Caco-2 (cell line): Measurements from ENCODE around the gene UBA3. TPM values are rescaled to one million over a fixed set of nuclear protein-coding genes. Genes with fewer than 3 reads are reported as not detected.

ENCODE experiments used
- BruUV-seq: library from RNA; stranded (reverse); fragments of 400-500 nt; replicated peaks from 2 replicates; lab custom pipeline; 2021; lab: Mats Ljungman, UMichigan
- CTCF ChIA-PET: fragments of 300-600 bp; sonication (Branson Sonifier 250); formaldehyde crosslinking; loops from one replicate; lab custom pipeline; 2022; ENCODE audit warnings: antibody characterized with exemption; lab: Charles Lee
- POLR2A ChIA-PET: fragments of 300-600 bp; sonication (Branson Sonifier 250); formaldehyde crosslinking; loops from one replicate; lab custom pipeline; 2022; ENCODE audit warnings: antibody characterized with exemption; lab: Charles Lee
- DNase-seq, 2 experiments: peaks; one replicate each; pipeline versions ENCODE4 v3.0.0 to v3.0.0-alpha.2; 2020 to 2022
- H3K27me3 ChIP-seq: replicated peaks from 2 replicates; pipeline ENCODE4 v1.6.0; 2011; ENCODE audit warnings: low read length; ENCODE audit not compliant: control insufficient read depth, insufficient read depth
- H3K36me3 ChIP-seq: 2 replicates; pipeline ENCODE4 v1.5.1; 2011; ENCODE audit warnings: low read length; ENCODE audit not compliant: control insufficient read depth, insufficient read depth
- H3K4me1 ChIP-seq: fragments of 250-450 bp; sonication (Bioruptor Pico); 2 replicates; pipeline ENCODE4 v1.5.1; 2020; ENCODE audit warnings: mild to moderate bottlenecking
- H3K4me3 ChIP-seq: 2 replicates; pipeline ENCODE4 v1.5.1; 2011; ENCODE audit warnings: low read depth, mild to moderate bottlenecking, control low read depth, low read length
- H3K9me3 ChIP-seq: fragments of 250-450 bp; sonication (Bioruptor Pico); 2 replicates; pipeline ENCODE4 v1.5.1; 2020; ENCODE audit warnings: mild to moderate bottlenecking, moderate library complexity
- H3K27ac Mint-ChIP-seq: one replicate; pipeline ENCODE4 v1.8.0; 2022; ENCODE audit warnings: mixed read lengths; ENCODE audit not compliant: unreplicated experiment
- H3K27me3 Mint-ChIP-seq: one replicate; pipeline ENCODE4 v1.8.0; 2022; ENCODE audit warnings: mixed read lengths; ENCODE audit not compliant: insufficient read depth, unreplicated experiment
- H3K36me3 Mint-ChIP-seq: one replicate; pipeline ENCODE4 v1.8.0; 2022; ENCODE audit warnings: mild to moderate bottlenecking, mixed read lengths; ENCODE audit not compliant: insufficient read depth, unreplicated experiment
- H3K4me1 Mint-ChIP-seq: one replicate; pipeline ENCODE4 v1.8.0; 2022; ENCODE audit warnings: low read depth, mixed read lengths; ENCODE audit not compliant: unreplicated experiment
- H3K4me3 Mint-ChIP-seq: one replicate; pipeline ENCODE4 v1.8.0; 2022; ENCODE audit warnings: mild to moderate bottlenecking, moderate library complexity, mixed read lengths; ENCODE audit not compliant: unreplicated experiment
- H3K9me3 Mint-ChIP-seq: one replicate; pipeline ENCODE4 v1.8.0; 2022; ENCODE audit warnings: mixed read lengths; ENCODE audit not compliant: unreplicated experiment
- intact Hi-C: fragments of 100-400 bp; cut with micrococcal nuclease; formaldehyde crosslinking; loops from one replicate; pipeline ENCODE4 v1.10.0; 2022; ENCODE audit not compliant: unreplicated experiment
- total RNA-seq: library from RNA; stranded (reverse); gene quantifications from 2 replicates; pipeline ENCODE4 v1.2.3, GENCODE V29; 2022
- TF ChIP-seq, protein P1 (sequence below), 2 experiments: fragments of 200-600 bp in 1 of 2; IDR thresholded peaks; 1 replicate in 1 of 2; 2 replicates in 1 of 2; pipeline versions ENCODE4 v1.5.1 to v1.8.0; 2011 to 2022; ENCODE audit warnings: antibody characterized with exemption in 1 of 2, control low read depth in 1 of 2, inconsistent platforms in 1 of 2, low read depth in 1 of 2, low read length in 1 of 2, mild to moderate bottlenecking in 1 of 2, moderate library complexity in 1 of 2; ENCODE audit not compliant: insufficient read depth in 1 of 2, severe bottlenecking in 1 of 2, unreplicated experiment in 1 of 2

The UBA3 gene
- total RNA-seq, 1 experiment from 2014 or later: 49.6 TPM

DNA sequence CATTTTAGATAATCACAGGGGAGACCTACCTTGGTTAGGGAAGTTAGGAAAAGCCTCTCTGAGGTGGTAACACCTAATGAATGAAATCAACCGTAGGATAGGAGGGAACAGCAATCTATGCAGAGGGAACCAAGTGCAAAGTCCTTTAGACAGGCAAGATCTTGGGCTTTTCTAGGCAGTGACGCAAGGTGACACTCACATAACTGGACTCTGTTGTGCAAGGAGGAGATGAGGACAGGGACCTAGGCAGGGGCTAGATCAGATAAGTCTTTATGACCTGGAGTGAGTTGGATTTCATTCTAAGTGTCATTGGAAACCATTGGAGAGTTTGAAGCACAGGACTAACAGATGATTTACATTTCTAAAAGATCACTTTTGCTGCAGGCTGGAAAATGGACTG, 46.8 kb upstream of the UBA3 start:
- POLR2A ChIA-PET: no interaction called here
- CTCF ChIA-PET: no interaction called here
- no peak for DNase-seq
- Mint-ChIP-seq H3K9me3 (no peaks in the 10 kb centered on the region), H3K27ac (no peak overlapping the region), H3K4me3 (no peak overlapping the region), H3K36me3 (no peaks in the 10 kb centered on the region), H3K27me3 (no peaks in the 10 kb centered on the region), H3K4me1 (no peaks in the 10 kb centered on the region)
- Histone ChIP-seq H3K27me3 (no peaks in the 10 kb centered on the region), H3K4me3 (no peak overlapping the region), H3K4me1 (no peaks in the 10 kb centered on the region), H3K9me3 (no peaks in the 10 kb centered on the region), H3K36me3 (no peaks in the 10 kb centered on the region)
- intact Hi-C loops: no loop called here
- TF ChIP-seq, protein P1, sequence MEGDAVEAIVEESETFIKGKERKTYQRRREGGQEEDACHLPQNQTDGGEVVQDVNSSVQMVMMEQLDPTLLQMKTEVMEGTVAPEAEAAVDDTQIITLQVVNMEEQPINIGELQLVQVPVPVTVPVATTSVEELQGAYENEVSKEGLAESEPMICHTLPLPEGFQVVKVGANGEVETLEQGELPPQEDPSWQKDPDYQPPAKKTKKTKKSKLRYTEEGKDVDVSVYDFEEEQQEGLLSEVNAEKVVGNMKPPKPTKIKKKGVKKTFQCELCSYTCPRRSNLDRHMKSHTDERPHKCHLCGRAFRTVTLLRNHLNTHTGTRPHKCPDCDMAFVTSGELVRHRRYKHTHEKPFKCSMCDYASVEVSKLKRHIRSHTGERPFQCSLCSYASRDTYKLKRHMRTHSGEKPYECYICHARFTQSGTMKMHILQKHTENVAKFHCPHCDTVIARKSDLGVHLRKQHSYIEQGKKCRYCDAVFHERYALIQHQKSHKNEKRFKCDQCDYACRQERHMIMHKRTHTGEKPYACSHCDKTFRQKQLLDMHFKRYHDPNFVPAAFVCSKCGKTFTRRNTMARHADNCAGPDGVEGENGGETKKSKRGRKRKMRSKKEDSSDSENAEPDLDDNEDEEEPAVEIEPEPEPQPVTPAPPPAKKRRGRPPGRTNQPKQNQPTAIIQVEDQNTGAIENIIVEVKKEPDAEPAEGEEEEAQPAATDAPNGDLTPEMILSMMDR (IDR thresholded peaks at IDR 0.05; ENCODE audit: insufficient read depth in 1 of 2, low read depth in 1 of 2, low read length in 1 of 2, severe bottlenecking in 1 of 2, unreplicated experiment in 1 of 2): no peak
- BruUV-seq: no TSS peak

- Histone ChIP-seq H3K36me3 (no peaks in the 10 kb centered on the region), H3K4me1 (no peaks in the 10 kb centered on the region), H3K9me3 (no peaks in the 10 kb centered on the region), H3K27me3 (no peaks in the 10 kb centered on the region), H3K4me3 (no peak overlapping the region)
- TF ChIP-seq, protein P1 (IDR thresholded peaks at IDR 0.05; ENCODE audit: insufficient read depth in 1 of 2, low read depth in 1 of 2, low read length in 1 of 2, severe bottlenecking in 1 of 2, unreplicated experiment in 1 of 2): no peak
- DNase-seq: no peak
- CTCF ChIA-PET: no interaction called here
- intact Hi-C loops: no loop called here
- H3K4me3 Mint-ChIP-seq: no peak overlapping the region
- no TSS peak for BruUV-seq
- POLR2A ChIA-PET: no interaction called here
- no peaks in the 10 kb centered on the region for H3K36me3 Mint-ChIP-seq
- no peaks in the 10 kb centered on the region for H3K27me3 Mint-ChIP-seq
- H3K4me1 Mint-ChIP-seq: no peaks in the 10 kb centered on the region
- no peaks in the 10 kb centered on the region for H3K9me3 Mint-ChIP-seq
- H3K27ac Mint-ChIP-seq: no peak overlapping the region
Observed at GRCh38 chr3:69126216-69126615, 46.1 kb upstream of the UBA3 start.

- TF ChIP-seq, protein P1 (IDR thresholded peaks at IDR 0.05; ENCODE audit: insufficient read depth in 1 of 2, low read depth in 1 of 2, low read length in 1 of 2, severe bottlenecking in 1 of 2, unreplicated experiment in 1 of 2): no peak
- CTCF ChIA-PET: no interaction called here
Observed at GRCh38 chr3:69122403-69122802, 42.2 kb upstream of the UBA3 start, which contains the start of gene LMOD3. LMOD3 (minus strand) TSS chr3:69122595; CDS start chr3:69122386, 209 bp downstream.

More at GRCh38 chr3:69122403-69122802, 42.2 kb upstream of the UBA3 start, which contains the start of gene LMOD3:
- H3K9me3 ChIP-seq: no peaks in the 10 kb centered on the region
- H3K4me1 ChIP-seq: peaks cover under 1% of the 10 kb centered on the region; the same call in 1 of the 2 replicates
- POLR2A ChIA-PET: no interaction called here
- Mint-ChIP-seq H3K36me3 (no peaks in the 10 kb centered on the region), H3K4me3 (no peak within 1 kb of the TSS), H3K27me3 (no peaks in the 10 kb centered on the region), H3K4me1 (no peaks in the 10 kb centered on the region), H3K9me3 (no peaks in the 10 kb centered on the region), H3K27ac (no peak within 1 kb of the TSS)
- DNase-seq: no peak
- no peaks in the 10 kb centered on the region for H3K36me3 ChIP-seq
- no TSS peak for BruUV-seq
- H3K4me3 ChIP-seq: no peak within 1 kb of the TSS
- H3K27me3 ChIP-seq: no peaks in the 10 kb centered on the region
- intact Hi-C loops: no loop called here
